ENCODE results near the gene AUTS2.

The AUTS2 gene

GRCh38 chr7:70794962-70795361 lies 1196.7 kb downstream of the AUTS2 start (continued):
- TF ChIP-seq ZNF518A (tag by site-specific recombination; conservative IDR thresholded peaks at IDR 0.05; ENCODE audit: low read depth) (no peak), ZBTB49 (tag by site-specific recombination; IDR thresholded peaks at IDR 0.05; ENCODE audit: low read depth) (no peak), ZNF701 (tag by site-specific recombination; IDR thresholded peaks at IDR 0.05) (no peak)

GRCh38 chr7:70795948-70796347 lies 1197.7 kb downstream of the AUTS2 start:
- TF ChIP-seq ZNF404 (tag by site-specific recombination; IDR thresholded peaks at IDR 0.05) = no peak
- no peak for TF ChIP-seq ZNF561 (tag by site-specific recombination; IDR thresholded peaks at IDR 0.05; ENCODE audit: borderline replicate concordance)
- no peak for TF ChIP-seq ZNF610 (tag by site-specific recombination; IDR thresholded peaks at IDR 0.05; ENCODE audit: borderline replicate concordance)
- no peak for TF ChIP-seq KLF17 (tag by site-specific recombination; IDR thresholded peaks at IDR 0.05)
- TF ChIP-seq ZNF138 (tag by site-specific recombination; IDR thresholded peaks at IDR 0.05; ENCODE audit: borderline replicate concordance) = no peak
- ChIA-PET CTCF (no interaction called here), POLR2A (no interaction called here)

GRCh38 chr7:70797109-70797514 lies 1198.8 kb downstream of the AUTS2 start:
- H3K9me3 ChIP-seq (ENCODE audit: control insufficient read depth, insufficient read depth, low read depth, low read length) = no peaks in the 10 kb centered on the region
- POLR2A ChIA-PET = no interaction called here
- CTCF ChIA-PET = no interaction called here
- no peak overlapping the region for H3K27ac ChIP-seq (ENCODE audit: extremely low read depth, low read depth, low read length)
- no peak for TF ChIP-seq MZF1 (tag by site-specific recombination; IDR thresholded peaks at IDR 0.05; ENCODE audit: borderline replicate concordance)
- TF ChIP-seq INSM2 (tag by site-specific recombination; IDR thresholded peaks at IDR 0.05) = no peak
- no peak for TF ChIP-seq ZNF768 (tag by site-specific recombination; IDR thresholded peaks at IDR 0.05)
- no peak for TF ChIP-seq ZNF416 (tag by site-specific recombination; IDR thresholded peaks at IDR 0.05)
- no peak for TF ChIP-seq ZFP37 (tag by site-specific recombination; IDR thresholded peaks at IDR 0.05)
- no peak for TF ChIP-seq ZNF701 (tag by site-specific recombination; IDR thresholded peaks at IDR 0.05)
- TF ChIP-seq OSR2 (tag by site-specific recombination; IDR thresholded peaks at IDR 0.05) = no peak
- TF ChIP-seq ZBTB48 (tag by site-specific recombination; IDR thresholded peaks at IDR 0.05) = no peak
- TF ChIP-seq ZNF140 (tag by site-specific recombination; IDR thresholded peaks at IDR 0.05) = no peak
- no peaks in the 10 kb centered on the region for H3K4me1 ChIP-seq (ENCODE audit: control insufficient read depth, insufficient read depth, low read length)
- H3K4me3 ChIP-seq (ENCODE audit: low read depth, low read length) = no peak overlapping the region
- H3K36me3 ChIP-seq (ENCODE audit: control insufficient read depth in 2 of 2, insufficient read depth in 1 of 2, low read length in 2 of 2) = peaks cover 5 to 15% of the 10 kb centered on the region in 2 experiments; a peak in 2 of 3 replicates

More at GRCh38 chr7:70795948-70796347, 1197.7 kb downstream of the AUTS2 start:
- no peaks in the 10 kb centered on the region for H3K4me1 ChIP-seq (ENCODE audit: control insufficient read depth, insufficient read depth, low read length)
- H3K4me3 ChIP-seq (ENCODE audit: low read depth, low read length) = no peak overlapping the region
- H3K9me3 ChIP-seq (ENCODE audit: control insufficient read depth, insufficient read depth, low read depth, low read length) = no peaks in the 10 kb centered on the region
- no peak overlapping the region for H3K27ac ChIP-seq (ENCODE audit: extremely low read depth, low read depth, low read length)
- H3K36me3 ChIP-seq (ENCODE audit: control insufficient read depth in 2 of 2, insufficient read depth in 1 of 2, low read length in 2 of 2) = peaks cover 5 to 27% of the 10 kb centered on the region in 2 experiments; a peak in 2 of 3 replicates
